K562 (cell line): Measurements from ENCODE around the gene NAP1L4. TPM values are rescaled to one million over a fixed set of nuclear protein-coding genes. Genes with fewer than 3 reads are reported as not detected.

Source experiments
- ATAC-seq: fragments of 200-7000 bp; cut with Tn5 transposase; 3 replicates; pipeline ENCODE4 v1.9.1; 2020; ENCODE audit warnings: moderate library complexity
- BruUV-seq: library from RNA; stranded (reverse); fragments of 400-500 nt; replicated peaks from 2 replicates; lab custom pipeline; 2021; lab: Mats Ljungman, UMichigan
- CTCF ChIA-PET: fragments of 300-600 bp; formaldehyde crosslinking; extraction: SDS; loops from one replicate; lab custom pipeline; 2021; ENCODE audit warnings: low intra/inter-chr PET ratio; lab: Yijun Ruan, JAX
- POLR2A ChIA-PET: fragments of 300-600, 350-650 bp; sonication (Branson Sonifier 250); formaldehyde crosslinking; extraction: SDS; loops from one replicate; lab custom pipeline; 2021; ENCODE audit warnings: antibody characterized with exemption, inconsistent platforms; lab: Yijun Ruan, JAX
- DNase-seq, 4 experiments: peaks; one replicate each; pipeline versions ENCODE4 v3.0.0 to v3.0.0-alpha.2; 2011 to 2018; ENCODE audit warnings: low spot score in 3 of 4, mixed read lengths in 3 of 4; ENCODE audit errors: extremely low read depth in 1 of 4
- FAIRE-seq: peaks from 2 replicates; lab custom pipeline; 2011; peaks lifted over from hg19 to GRCh38; lab: Jason Lieb, UNC
- H2AFZ ChIP-seq: 2 replicates; pipeline ENCODE4 v1.6.0; 2011; ENCODE audit warnings: low read depth, low read length, control low read depth, inconsistent platforms
- H3K27ac ChIP-seq: fragments of 200-600 bp; 3 replicates; pipeline ENCODE4 v1.8.0; 2011; ENCODE audit warnings: low read depth, mild to moderate bottlenecking, control low read depth, inconsistent platforms, low read length, moderate library complexity, mixed read lengths; ENCODE audit errors: extremely low read depth
- H3K27me3 ChIP-seq, 2 experiments: fragments of 300-600 bp in 1 of 2; 2 replicates in 1 of 2; 3 replicates in 1 of 2; pipeline versions ENCODE4 v1.6.0 to v1.8.0; 2011; ENCODE audit warnings: inconsistent platforms in 2 of 2, low read length in 2 of 2, mild to moderate bottlenecking in 1 of 2, mixed read lengths in 1 of 2, moderate library complexity in 1 of 2; ENCODE audit not compliant: control insufficient read depth in 2 of 2, insufficient read depth in 2 of 2
- H3K36me3 ChIP-seq: fragments of 300-600 bp; 3 replicates; pipeline ENCODE4 v1.8.0; 2011; ENCODE audit warnings: mild to moderate bottlenecking, low read length, inconsistent platforms; ENCODE audit not compliant: control insufficient read depth, insufficient read depth
- H3K4me1 ChIP-seq, 2 experiments: fragments of 200-600 bp in 1 of 2; replicated peaks in 1 of 2; 2 replicates in 1 of 2; 3 replicates in 1 of 2; pipeline versions ENCODE4 v1.5.1 to v1.8.0; 2011; ENCODE audit warnings: inconsistent platforms in 2 of 2, low read length in 2 of 2, mild to moderate bottlenecking in 1 of 2, mixed read lengths in 1 of 2, moderate library complexity in 1 of 2; ENCODE audit not compliant: control insufficient read depth in 2 of 2, insufficient read depth in 2 of 2
- H3K4me2 ChIP-seq: 2 replicates; pipeline ENCODE4 v1.6.1; 2011; ENCODE audit warnings: low read length, control low read depth, inconsistent platforms, mixed read lengths; ENCODE audit not compliant: insufficient read depth
- H3K4me3 ChIP-seq: fragments of 200-600 bp; sonication (generic), shearing (Covaris generic); 2 replicates; pipeline ENCODE4 v1.5.1; 2016; ENCODE audit warnings: control low read depth, inconsistent platforms
- H3K79me2 ChIP-seq: fragments of 200-600 bp; 3 replicates; pipeline ENCODE4 v1.8.0; 2011; ENCODE audit warnings: low read length, inconsistent platforms; ENCODE audit not compliant: control insufficient read depth, insufficient read depth
- H3K9ac ChIP-seq, 2 experiments: 2 replicates each; pipeline versions ENCODE4 v1.6.0 to v1.6.1; 2011; ENCODE audit warnings: low read depth in 2 of 2, low read length in 2 of 2, control low read depth in 1 of 2, inconsistent platforms in 1 of 2, mild to moderate bottlenecking in 1 of 2, mixed read lengths in 1 of 2; ENCODE audit not compliant: insufficient read depth in 1 of 2
- H3K9me1 ChIP-seq: one replicate; pipeline ENCODE4 v1.6.0; 2011; ENCODE audit warnings: inconsistent platforms, mild to moderate bottlenecking, low read length, moderate library complexity; ENCODE audit not compliant: control insufficient read depth, insufficient read depth
- H3K9me3 ChIP-seq: replicated peaks from 2 replicates; pipeline ENCODE4 v1.5.1; 2011; ENCODE audit warnings: low read depth, low read length, inconsistent platforms; ENCODE audit not compliant: control insufficient read depth, insufficient read depth
- H4K20me1 ChIP-seq: replicated peaks from 2 replicates; pipeline ENCODE4 v1.6.1; 2011; ENCODE audit warnings: low read length, inconsistent platforms, mixed read lengths; ENCODE audit not compliant: control insufficient read depth, insufficient read depth
- CEBPB ChIP-seq: fragments of 450-650 bp; IDR thresholded peaks from 2 replicates; pipeline ENCODE4 v1.6.1; 2016; ENCODE audit warnings: missing genetic modification characterization, missing compliant biosample characterization
- CTCF ChIP-seq, 3 experiments: IDR thresholded peaks in 2 of 3; conservative IDR thresholded peaks in 1 of 3; 2 replicates each; pipeline ENCODE4 v1.5.1; 2011 to 2012; ENCODE audit warnings: low read length in 3 of 3, mild to moderate bottlenecking in 3 of 3, control low read depth in 2 of 3, improper control_type of control experiment in 1 of 3, inconsistent platforms in 1 of 3, low read depth in 1 of 3, mixed read lengths in 1 of 3, moderate library complexity in 1 of 3; ENCODE audit not compliant: insufficient read depth in 2 of 3
- FOXJ2 ChIP-seq: fragments of 200-800 bp; sonication (Bioruptor generic); IDR thresholded peaks from 2 replicates; pipeline ENCODE4 v1.6.1; 2016; ENCODE audit warnings: missing genetic modification characterization, missing compliant biosample characterization
- NCOA4 ChIP-seq: fragments of 450-650 bp; IDR thresholded peaks from 2 replicates; pipeline ENCODE4 v1.6.1; 2018; ENCODE audit warnings: mild to moderate bottlenecking; ENCODE audit not compliant: partially characterized antibody
- POLR2G ChIP-seq: fragments of 200-400 bp; formaldehyde crosslinking; IDR thresholded peaks from 2 replicates; pipeline ENCODE4 v1.6.1; 2017; ENCODE audit warnings: low read depth, mild to moderate bottlenecking, antibody characterized with exemption, low read length, moderate library complexity
- RBM22 ChIP-seq: fragments of 200-400 bp; formaldehyde crosslinking; IDR thresholded peaks from 2 replicates; pipeline ENCODE4 v1.6.1; 2018; ENCODE audit warnings: low read length, low read depth; ENCODE audit not compliant: poor library complexity, severe bottlenecking
- RBM34 ChIP-seq: fragments of 200-400 bp; formaldehyde crosslinking; IDR thresholded peaks from 2 replicates; pipeline ENCODE4 v1.6.1; 2018; ENCODE audit warnings: low read length, borderline replicate concordance; ENCODE audit not compliant: insufficient read depth
- TARDBP ChIP-seq: fragments of 450-650 bp; IDR thresholded peaks from 2 replicates; pipeline ENCODE4 v1.6.1; 2016
- TRIM28 ChIP-seq: fragments of 450-650 bp; IDR thresholded peaks from 2 replicates; pipeline ENCODE4 v1.6.1; 2017
- ZBTB26 ChIP-seq: fragments of 450-650 bp; formaldehyde crosslinking; IDR thresholded peaks from 2 replicates; pipeline ENCODE4 v1.4.0; 2022; ENCODE audit warnings: missing genetic modification characterization
- ZKSCAN8 ChIP-seq: fragments of 200-800 bp; sonication (Bioruptor generic); IDR thresholded peaks from 2 replicates; pipeline ENCODE4 v1.6.1; 2016; ENCODE audit warnings: missing genetic modification characterization, missing compliant biosample characterization
- WGBS: fragments of 100-300 bp; shearing (Covaris generic); methylation state at CpG from one replicate; pipeline ENCODE4 v1.1.6; 2016; ENCODE audit warnings: low coverage, mixed read lengths; ENCODE audit not compliant: insufficient coverage; ENCODE audit errors: missing lambda C conversion rate; 5-methylcytosine and 5-hydroxymethylcytosine counted together
- in situ Hi-C: fragments of 300-500 bp; cut with MboI; formaldehyde crosslinking; loops from 4 replicates; pipeline ENCODE4 v1.15.0; 2018; ENCODE audit warnings: inconsistent platforms, mixed read lengths
- intact Hi-C: fragments of 100-400 bp; cut with micrococcal nuclease; formaldehyde crosslinking; loops from 2 replicates; pipeline ENCODE4 v1.14.2; 2022
- polyA plus RNA-seq, 8 experiments: library from polyadenylated mRNA; depleted of rRNA in 4 of 8; stranded (reverse) in 5 of 8; unstranded in 3 of 8; fragments of >200 nt; fragmentation: Nextera tagmentation in 2 of 8; fragmentation: Illumina TruSeq in 1 of 8; extraction: Ambion mirVana in 2 of 8; extraction: Trizol in 1 of 8; gene quantifications; 2 replicates each; pipeline versions ENCODE4 v1.2.1 to v1.2.3, GENCODE V29; 2011 to 2014; ENCODE audit warnings: inconsistent platforms in 1 of 8, missing spikeins in 1 of 8
- total RNA-seq, 7 experiments: library from RNA; depleted of rRNA in 6 of 7; stranded (reverse); fragments of >200 nt in 6 of 7; fragmentation: Illumina TruSeq in 2 of 7; extraction: Trizol in 2 of 7; gene quantifications; 2 replicates each; pipeline versions ENCODE4 v1.2.1 to v1.2.3, GENCODE V29; 2011 to 2021; ENCODE audit warnings: low replicate concordance in 1 of 7

The NAP1L4 gene
- total and polyA plus RNA-seq, 9 of the 15 experiments (the other 6 are each of a cell fraction or from before 2014, with no cell fraction given): 34.1 to 237 (median 179) TPM

GRCh38 chr11:2950825-2951224 is 41.3 kb downstream of the NAP1L4 start (continued):
- no peak for TF ChIP-seq CEBPB (tag)

DNA sequence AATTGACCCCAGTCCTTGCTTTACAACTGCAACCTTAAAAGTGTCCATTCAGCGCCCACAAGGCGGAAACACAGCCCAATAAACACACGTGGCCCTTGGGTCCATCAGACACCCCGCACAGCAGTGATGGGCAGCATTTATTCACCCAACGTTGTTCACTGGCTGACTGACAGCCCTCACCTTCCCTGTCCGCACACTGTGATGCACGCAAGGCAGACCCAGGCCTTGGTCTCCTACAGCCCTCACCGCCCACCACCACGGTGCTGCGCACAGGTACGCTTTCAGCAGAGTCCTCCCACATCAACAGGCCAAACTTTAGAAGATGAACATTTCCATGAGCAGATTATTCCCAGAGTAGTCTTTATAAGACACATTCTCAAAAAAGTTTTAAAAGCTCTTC is 42.2 kb downstream of the NAP1L4 start:
- ATAC-seq (no peak), DNase-seq (no peak), FAIRE-seq (no peak)
- Histone ChIP-seq H3K9me3 (no peaks in the 10 kb centered on the region), H2AFZ (no peak overlapping the region), H3K9ac (no peak overlapping the region), H3K4me1 (peaks cover 3 to 9% of the 10 kb centered on the region in 2 experiments; a peak in 2 of 5 replicates), H4K20me1 (peaks cover 6% of the 10 kb centered on the region; the same call in 1 of the 2 replicates), H3K4me3 (no peak overlapping the region), H3K27me3 (no peaks in the 10 kb centered on the region), H3K36me3 (peaks cover 99% of the 10 kb centered on the region), H3K27ac (no peak overlapping the region), H3K4me2 (no peak overlapping the region), H3K79me2 (peaks cover 6% of the 10 kb centered on the region; the same call in 2 of the 3 replicates), H3K9me1 (peaks cover 3% of the 10 kb centered on the region)
- TF ChIP-seq TRIM28: no peak
- peak; percentile 27 for TF ChIP-seq RBM22
- TF ChIP-seq POLR2G: peak; percentile 29; the same call in 1 of the 2 replicates
- CTCF ChIA-PET: no interaction called here
- in situ Hi-C loops (no loop called here), intact Hi-C loops (no loop called here)
- WGBS: 94% methylated on average over 10 of the region's 11 CpGs
- BruUV-seq: no TSS peak
- POLR2A ChIA-PET: interaction anchor here (0.6 kb wide), 1 partner anchor 62 kb away, joined by 3 read pairs; no protein-coding TSS in a partner anchor

GRCh38 chr11:2947744-2948143 is 44.4 kb downstream of the NAP1L4 start:
- Histone ChIP-seq H4K20me1 (peaks cover 6% of the 10 kb centered on the region; the same call in 1 of the 2 replicates), H3K79me2 (no peaks in the 10 kb centered on the region), H3K9me3 (no peaks in the 10 kb centered on the region), H3K9me1 (peaks cover 3% of the 10 kb centered on the region), H3K4me2 (no peak overlapping the region), H3K4me1 (peaks cover 9 to 19% of the 10 kb centered on the region in 2 experiments; a peak in 2 of 5 replicates), H2AFZ (no peak overlapping the region), H3K36me3 (peaks cover 94% of the 10 kb centered on the region), H3K9ac (no peak overlapping the region), H3K27me3 (no peaks in the 10 kb centered on the region), H3K4me3 (no peak overlapping the region), H3K27ac (no peak overlapping the region)
- in situ Hi-C loops: no loop called here
- intact Hi-C loops: no loop called here
- BruUV-seq: no TSS peak
- 85% methylated on average over 11 of the region's 11 CpGs for WGBS
- ChIA-PET CTCF (no interaction called here), POLR2A (interaction anchor here (1.2 kb wide), 1 partner anchor 19 kb away, joined by 5 read pairs; the partner anchor contains the start of gene PHLDA2)
- FAIRE-seq: no peak
- no peak for DNase-seq
- ATAC-seq: no peak
- no peak for TF ChIP-seq TARDBP
- TF ChIP-seq ZKSCAN8 (CRISPR knock-in tag): no peak
- no peak for TF ChIP-seq RBM34
- no peak for TF ChIP-seq FOXJ2 (tag)
- no peak for TF ChIP-seq ZBTB26
- no peak for TF ChIP-seq NCOA4
- no peak for TF ChIP-seq CTCF (IDR thresholded peaks at IDR 0.05 in 2 of 3, conservative IDR thresholded peaks at IDR 0.05 in 1 of 3; ENCODE audit: insufficient read depth in 2 of 3, low read depth in 1 of 3, low read length in 3 of 3)
